ENCODE results near the gene TNIK. TPM values are rescaled to one million over a fixed set of nuclear protein-coding genes. Genes with fewer than 3 reads are reported as not detected.

The TNIK gene
- total RNA-seq, 4 donors from 2014 or later, result 30.3 to 39.0 (median 36.8) TPM

DNA sequence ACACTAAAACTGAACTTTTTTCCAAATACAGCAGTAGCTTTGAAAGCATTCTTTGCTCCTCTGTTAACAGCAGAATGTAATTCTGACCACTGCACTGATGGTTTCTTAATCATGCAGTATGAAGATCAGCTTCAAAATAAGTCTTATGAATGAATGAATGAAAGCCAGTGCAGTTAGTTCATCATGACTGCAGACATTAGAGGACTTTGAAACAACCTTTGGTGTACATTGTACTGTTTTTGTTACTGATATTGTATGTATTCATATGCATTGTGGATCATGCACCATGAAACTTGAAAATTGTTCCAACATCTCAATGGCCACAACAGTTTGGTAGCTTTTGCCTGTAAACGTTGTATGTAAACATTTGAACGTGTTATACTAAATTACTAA lies 1.3 kb upstream of the TNIK start:
- intact Hi-C loops (cut with DNase I), result loop anchor here (5.0 to 10.0 kb wide), 3 partner anchors 101 to 397 kb away; no protein-coding TSS in a partner anchor
- Histone ChIP-seq H3K27ac (replicated peaks in 1 of 4) (peak overlapping the region; percentile 79 to 89 (median 88)), H3K4me1 (peaks cover 7 to 43% (median 38%) of the 10 kb centered on the region in 4 donors), H3K4me3 (peak overlapping the region; percentile 61 to 95 (median 88)), H3K36me3 (no peaks in the 10 kb centered on the region), H3K27me3 (no peaks in the 10 kb centered on the region), H3K9me3 (no peaks in the 10 kb centered on the region)
- DNase-seq (ENCODE audit: extremely low spot score), result no peak
- TF ChIP-seq POLR2A (IDR thresholded peaks at IDR 0.05; ENCODE audit: low read depth) (no peak), POLR2AphosphoS5 (IDR thresholded peaks at IDR 0.05) (no peak), EP300 (IDR thresholded peaks at IDR 0.05) (no peak)
- TF ChIP-seq, protein P1, sequence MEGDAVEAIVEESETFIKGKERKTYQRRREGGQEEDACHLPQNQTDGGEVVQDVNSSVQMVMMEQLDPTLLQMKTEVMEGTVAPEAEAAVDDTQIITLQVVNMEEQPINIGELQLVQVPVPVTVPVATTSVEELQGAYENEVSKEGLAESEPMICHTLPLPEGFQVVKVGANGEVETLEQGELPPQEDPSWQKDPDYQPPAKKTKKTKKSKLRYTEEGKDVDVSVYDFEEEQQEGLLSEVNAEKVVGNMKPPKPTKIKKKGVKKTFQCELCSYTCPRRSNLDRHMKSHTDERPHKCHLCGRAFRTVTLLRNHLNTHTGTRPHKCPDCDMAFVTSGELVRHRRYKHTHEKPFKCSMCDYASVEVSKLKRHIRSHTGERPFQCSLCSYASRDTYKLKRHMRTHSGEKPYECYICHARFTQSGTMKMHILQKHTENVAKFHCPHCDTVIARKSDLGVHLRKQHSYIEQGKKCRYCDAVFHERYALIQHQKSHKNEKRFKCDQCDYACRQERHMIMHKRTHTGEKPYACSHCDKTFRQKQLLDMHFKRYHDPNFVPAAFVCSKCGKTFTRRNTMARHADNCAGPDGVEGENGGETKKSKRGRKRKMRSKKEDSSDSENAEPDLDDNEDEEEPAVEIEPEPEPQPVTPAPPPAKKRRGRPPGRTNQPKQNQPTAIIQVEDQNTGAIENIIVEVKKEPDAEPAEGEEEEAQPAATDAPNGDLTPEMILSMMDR (IDR thresholded peaks at IDR 0.05), result no peak
- WGBS, result 13% methylated on average over 2 of the region's 2 CpGs

DNA sequence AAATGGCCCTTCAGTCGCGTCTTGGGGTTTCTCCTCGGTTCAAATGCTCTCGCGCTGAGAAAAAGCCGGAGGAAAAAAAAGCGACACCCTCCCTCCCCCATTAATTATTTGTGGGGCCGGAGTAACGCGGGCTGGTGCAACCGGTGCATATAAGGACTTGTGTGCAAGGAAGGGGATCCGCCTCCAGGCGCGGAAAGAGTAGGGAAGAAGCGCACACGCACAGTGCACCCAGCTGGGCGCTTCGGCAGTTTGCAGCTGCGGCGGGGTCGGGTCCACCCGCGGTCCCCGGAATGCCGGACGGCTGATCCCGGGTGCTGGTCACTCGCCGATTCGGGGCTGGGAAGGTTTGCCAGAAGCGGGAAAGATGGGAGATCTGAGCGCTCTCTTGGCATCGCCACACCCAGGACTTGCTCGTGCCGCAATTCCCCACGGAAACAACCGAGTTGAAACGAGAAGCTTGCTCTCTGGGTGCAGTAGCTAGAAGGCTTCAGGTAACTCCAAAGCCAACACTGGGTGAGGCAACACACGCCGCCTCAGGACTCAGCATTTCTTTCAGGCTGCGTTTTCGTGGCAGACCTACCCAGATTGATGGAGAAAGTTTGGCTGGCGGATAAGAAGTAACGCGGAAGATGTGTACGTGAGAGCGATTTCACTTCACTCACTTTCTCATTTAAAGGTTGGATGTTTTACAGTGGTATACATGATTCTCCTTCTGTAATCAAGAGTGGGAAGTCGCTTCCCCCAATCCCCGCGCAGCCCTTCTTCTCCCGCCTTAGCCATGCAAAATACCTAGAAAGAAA lies 720 bp upstream of the TNIK start:
- TF ChIP-seq, protein P1 (IDR thresholded peaks at IDR 0.05), result peak in 2 of 3 experiments; percentile 13 to 32
- TF ChIP-seq POLR2AphosphoS5 (IDR thresholded peaks at IDR 0.05), result no peak
- peaks cover 9 to 49% (median 44%) of the 10 kb centered on the region in 4 donors for H3K4me1 ChIP-seq
- under 1% methylated on average over 25 of the region's 51 CpGs for WGBS
- H3K27ac ChIP-seq (replicated peaks in 1 of 4), result peak overlapping the region; percentile 79 to 89 (median 88)
- no peaks in the 10 kb centered on the region for H3K36me3 ChIP-seq
- no peaks in the 10 kb centered on the region for H3K27me3 ChIP-seq
- peak overlapping the region; percentile 61 to 95 (median 88) for H3K4me3 ChIP-seq
- H3K9me3 ChIP-seq, result no peaks in the 10 kb centered on the region
- no peak for DNase-seq (ENCODE audit: extremely low spot score)
- intact Hi-C loops (cut with DNase I), result loop anchor here (5.0 to 10.0 kb wide), 3 partner anchors 101 to 396 kb away; no protein-coding TSS in a partner anchor

DNA sequence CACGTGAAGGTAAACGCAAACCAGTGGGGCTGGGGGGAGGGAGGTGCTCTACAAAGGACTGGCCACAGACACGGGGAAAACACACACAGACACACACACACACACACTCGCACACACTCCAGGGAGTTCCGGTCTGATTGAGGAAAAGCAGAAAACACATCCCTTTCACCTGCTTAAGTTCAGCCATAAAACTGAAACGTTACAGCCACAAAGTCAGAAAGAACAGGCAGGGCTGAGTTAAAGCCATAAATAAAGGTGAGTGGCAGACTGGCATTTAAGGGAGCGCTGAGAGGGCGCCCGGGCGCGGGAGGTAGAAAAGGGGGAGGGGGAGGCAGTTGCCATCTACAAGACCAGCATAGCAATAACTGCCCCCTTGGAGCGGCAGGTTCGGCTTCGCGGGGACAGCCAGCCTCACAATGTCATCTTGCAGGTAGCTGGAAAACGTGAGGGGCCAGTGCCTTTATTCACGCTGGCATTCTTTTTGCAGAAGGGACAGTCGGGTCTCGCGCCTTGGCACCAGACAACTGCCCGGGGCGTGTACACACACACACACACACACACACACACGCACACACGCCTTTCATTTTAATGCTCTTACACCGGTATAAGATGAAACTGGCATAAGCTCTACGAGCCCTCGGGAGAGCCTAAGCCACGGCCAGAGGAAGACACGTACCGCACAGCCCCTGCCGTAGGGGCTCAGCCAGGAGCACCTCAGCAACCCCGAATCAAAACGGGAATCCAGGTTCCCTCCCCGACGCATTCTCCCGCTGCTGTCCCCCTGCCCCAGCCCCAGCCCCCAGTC lies 866 bp downstream of the TNIK start:
- 2% methylated on average over 30 of the region's 36 CpGs for WGBS
- Histone ChIP-seq H3K36me3 (no peaks in the 10 kb centered on the region), H3K4me3 (peak overlapping the region; percentile 61 to 95 (median 88)), H3K27me3 (no peaks in the 10 kb centered on the region), H3K27ac (replicated peaks in 1 of 4) (peak overlapping the region; percentile 79 to 89 (median 88)), H3K9me3 (no peaks in the 10 kb centered on the region), H3K4me1 (peaks cover 12 to 52% (median 49%) of the 10 kb centered on the region in 4 donors)
- intact Hi-C loops (cut with DNase I), result loop anchor here (10.0 kb wide), 3 partner anchors 105 to 495 kb away; no protein-coding TSS in a partner anchor
- TF ChIP-seq POLR2A (IDR thresholded peaks at IDR 0.05; ENCODE audit: low read depth) (no peak), EP300 (IDR thresholded peaks at IDR 0.05) (no peak), POLR2AphosphoS5 (IDR thresholded peaks at IDR 0.05) (no peak)
- TF ChIP-seq, protein P1 (IDR thresholded peaks at IDR 0.05), result no peak
- no peak for DNase-seq (ENCODE audit: extremely low spot score)

DNA sequence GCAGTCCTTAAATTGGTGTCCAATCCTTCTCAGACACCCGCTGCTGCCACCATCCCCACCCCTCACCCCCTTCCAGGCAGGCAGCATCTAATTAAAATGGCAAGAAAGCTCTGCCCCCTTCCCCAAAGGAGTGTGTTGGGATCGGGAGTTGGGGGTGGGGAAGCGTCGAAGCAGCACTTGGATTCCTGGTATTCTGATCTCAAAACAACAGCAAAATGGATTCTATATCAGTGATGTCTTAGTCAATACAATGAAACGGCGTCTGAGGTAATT lies 1.4 kb downstream of the TNIK start:
- peak overlapping the region; percentile 79 to 89 (median 88) for H3K27ac ChIP-seq (replicated peaks in 1 of 4)
- intact Hi-C loops (cut with DNase I), result loop anchor here (10.0 kb wide), 3 partner anchors 104 to 494 kb away; no protein-coding TSS in a partner anchor
- no peak for TF ChIP-seq POLR2AphosphoS5 (IDR thresholded peaks at IDR 0.05)
- TF ChIP-seq EP300 (IDR thresholded peaks at IDR 0.05), result no peak
- no peak for TF ChIP-seq POLR2A (IDR thresholded peaks at IDR 0.05; ENCODE audit: low read depth)
- TF ChIP-seq, protein P1 (IDR thresholded peaks at IDR 0.05), result no peak
- H3K4me1 ChIP-seq, result peaks cover 12 to 54% (median 49%) of the 10 kb centered on the region in 4 donors
- DNase-seq (ENCODE audit: extremely low spot score), result no peak
- WGBS, result 4% methylated on average over 6 of the region's 6 CpGs
- no peaks in the 10 kb centered on the region for H3K36me3 ChIP-seq
- H3K4me3 ChIP-seq, result peak overlapping the region; percentile 61 to 95 (median 88)
- no peaks in the 10 kb centered on the region for H3K27me3 ChIP-seq
- H3K9me3 ChIP-seq, result no peaks in the 10 kb centered on the region

Measured in esophagus muscularis mucosa (tissue), 4 donors.